SU-DHL-6 (cell line): ENCODE results near the gene ACSF3.

Experiments used
- H2AFZ ChIP-seq: fragments of 200-600 bp; sonication (generic); 2 replicates; pipeline ENCODE4 v1.6.1; 2014; ENCODE audit warnings: low read depth, mild to moderate bottlenecking, moderate library complexity, mixed read lengths, antibody characterized with exemption, low read length; ENCODE audit not compliant: severe bottlenecking
- H3F3A ChIP-seq: fragments of 200-600 bp; shearing (Covaris generic); 2 replicates; pipeline ENCODE4 v1.6.0; 2016; ENCODE audit warnings: antibody characterized with exemption, mild to moderate bottlenecking; ENCODE audit not compliant: insufficient read depth
- H3K27ac ChIP-seq: fragments of 200-600 bp; sonication (generic); 2 replicates; pipeline ENCODE4 v1.5.1; 2016; ENCODE audit warnings: low read depth, mild to moderate bottlenecking, low read length, moderate library complexity, mixed read lengths
- H3K27me3 ChIP-seq: fragments of 200-600 bp; sonication (generic), shearing (Covaris generic); 2 replicates; pipeline ENCODE4 v1.6.0; 2014; ENCODE audit warnings: mild to moderate bottlenecking, low read length
- H3K36me3 ChIP-seq: fragments of 200-600 bp; sonication (generic); 2 replicates; pipeline ENCODE4 v1.6.1; 2014; ENCODE audit warnings: mild to moderate bottlenecking, low read length, mixed read lengths
- H3K4me2 ChIP-seq: fragments of 300-600, 200-600 bp; shearing (Covaris generic), sonication (generic); 2 replicates; pipeline ENCODE4 v1.6.0; 2014; ENCODE audit warnings: low read length, low read depth, mild to moderate bottlenecking; ENCODE audit not compliant: poor library complexity, severe bottlenecking
- H3K4me3 ChIP-seq: fragments of 200-600 bp; sonication (generic); 2 replicates; pipeline ENCODE4 v1.5.1; 2014; ENCODE audit warnings: antibody characterized with exemption, low read length, mild to moderate bottlenecking, mixed read lengths; ENCODE audit not compliant: insufficient read depth, poor library complexity, severe bottlenecking
- H3K79me2 ChIP-seq: fragments of 200-600 bp; sonication (generic); 2 replicates; pipeline ENCODE4 v1.6.1; 2014; ENCODE audit warnings: mild to moderate bottlenecking, low read length, moderate library complexity; ENCODE audit not compliant: insufficient read depth
- H3K9ac ChIP-seq: fragments of 200-600 bp; sonication (generic); 2 replicates; pipeline ENCODE4 v1.7.0; 2014; ENCODE audit warnings: mild to moderate bottlenecking, low read length
- H3K9me2 ChIP-seq: fragments of 200-600 bp; sonication (generic); replicated peaks from 2 replicates; pipeline ENCODE4 v1.6.1; 2014; ENCODE audit warnings: low read length; ENCODE audit not compliant: insufficient read depth
- H3K9me3 ChIP-seq: fragments of 200-600 bp; sonication (generic); 2 replicates; pipeline ENCODE4 v1.6.1; 2014; ENCODE audit warnings: low read length, mixed read lengths; ENCODE audit not compliant: insufficient read depth
- H4K20me1 ChIP-seq: fragments of 200-600 bp; sonication (generic); 2 replicates; pipeline ENCODE4 v1.6.1; 2014; ENCODE audit warnings: low read depth, mild to moderate bottlenecking, antibody characterized with exemption, low read length, moderate library complexity, mixed read lengths
- CTCF ChIP-seq: fragments of 200-600 bp; sonication (generic); IDR thresholded peaks from one replicate; pipeline ENCODE4 v1.5.1; 2017; ENCODE audit warnings: antibody characterized with exemption, mild to moderate bottlenecking, low read length, moderate library complexity; ENCODE audit not compliant: insufficient read depth, poor library complexity, severe bottlenecking
- EZH2phosphoT487 ChIP-seq: fragments of 200-600 bp; sonication (generic), shearing (Covaris generic); conservative IDR thresholded peaks from 2 replicates; pipeline ENCODE4 v1.6.1; 2018; ENCODE audit warnings: mild to moderate bottlenecking, antibody characterized with exemption, low read length, moderate library complexity, mixed read lengths

The ACSF3 gene

GRCh38 chr16:89183463-89183862, 89.8 kb downstream of the ACSF3 start:
- TF ChIP-seq EZH2phosphoT487, result no peak
- no peak for TF ChIP-seq CTCF
- Histone ChIP-seq H3K79me2 (no peaks in the 10 kb centered on the region), H3K36me3 (no peaks in the 10 kb centered on the region), H3K4me2 (no peak overlapping the region), H2AFZ (no peak overlapping the region), H3F3A (no peaks in the 10 kb centered on the region), H3K4me3 (no peak overlapping the region), H4K20me1 (no peaks in the 10 kb centered on the region), H3K9me2 (no peaks in the 10 kb centered on the region), H3K27me3 (no peaks in the 10 kb centered on the region), H3K9ac (no peak overlapping the region), H3K9me3 (no peaks in the 10 kb centered on the region), H3K27ac (no peak overlapping the region)

- Histone ChIP-seq H3K36me3 (no peaks in the 10 kb centered on the region), H4K20me1 (no peaks in the 10 kb centered on the region), H2AFZ (no peak overlapping the region), H3K4me2 (no peak overlapping the region), H3K4me3 (no peak overlapping the region), H3K27me3 (no peaks in the 10 kb centered on the region), H3K27ac (no peak overlapping the region), H3K9ac (no peak overlapping the region), H3F3A (no peaks in the 10 kb centered on the region), H3K9me2 (no peaks in the 10 kb centered on the region), H3K79me2 (no peaks in the 10 kb centered on the region), H3K9me3 (no peaks in the 10 kb centered on the region)
- TF ChIP-seq EZH2phosphoT487, result no peak
- TF ChIP-seq CTCF, result no peak
Measured at GRCh38 chr16:89183975-89184676, 90.5 kb downstream of the ACSF3 start.

- no peak overlapping the region for H3K9ac ChIP-seq
- H3K27ac ChIP-seq, result no peak overlapping the region
- H3K4me3 ChIP-seq, result no peak overlapping the region
- H3K27me3 ChIP-seq, result no peaks in the 10 kb centered on the region
- no peaks in the 10 kb centered on the region for H3K9me2 ChIP-seq
- no peaks in the 10 kb centered on the region for H4K20me1 ChIP-seq
- no peak for TF ChIP-seq CTCF
- TF ChIP-seq EZH2phosphoT487, result no peak
- no peaks in the 10 kb centered on the region for H3F3A ChIP-seq
- no peaks in the 10 kb centered on the region for H3K9me3 ChIP-seq
- no peaks in the 10 kb centered on the region for H3K36me3 ChIP-seq
- no peak overlapping the region for H2AFZ ChIP-seq
- H3K4me2 ChIP-seq, result no peak overlapping the region
- H3K79me2 ChIP-seq, result no peaks in the 10 kb centered on the region
Measured at GRCh38 chr16:89184677-89184932, 91.0 kb downstream of the ACSF3 start.
